GM12801 (cell line): ENCODE data around the gene SP140.

Experiments used
- TF ChIP-seq, protein P1 (sequence below): IDR thresholded peaks from one replicate; pipeline ENCODE4 v1.5.1; 2011; ENCODE audit warnings: control low read depth; ENCODE audit not compliant: insufficient read length; ENCODE audit errors: extremely low read depth

Gene SP140

DNA sequence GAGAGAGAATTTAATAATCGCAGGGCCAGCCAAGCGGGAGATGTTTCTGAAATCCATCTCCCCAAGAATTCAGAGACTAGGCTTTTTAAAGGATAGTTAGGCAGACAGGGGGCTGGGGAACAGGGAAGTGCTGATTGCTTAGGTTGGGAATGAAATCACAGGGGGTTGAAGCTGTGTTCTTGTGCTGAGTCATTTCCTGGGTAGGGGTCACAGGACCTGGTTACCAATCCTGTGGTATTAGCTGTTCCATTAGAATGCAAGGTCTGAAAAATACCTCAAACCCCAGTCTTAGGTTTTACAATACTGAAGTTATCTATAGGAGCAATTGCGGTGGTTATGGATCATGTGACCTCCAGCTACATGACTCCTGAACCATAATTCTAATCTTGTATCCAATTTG, 4.6 kb downstream of the SP140 start:
- TF ChIP-seq, protein P1, sequence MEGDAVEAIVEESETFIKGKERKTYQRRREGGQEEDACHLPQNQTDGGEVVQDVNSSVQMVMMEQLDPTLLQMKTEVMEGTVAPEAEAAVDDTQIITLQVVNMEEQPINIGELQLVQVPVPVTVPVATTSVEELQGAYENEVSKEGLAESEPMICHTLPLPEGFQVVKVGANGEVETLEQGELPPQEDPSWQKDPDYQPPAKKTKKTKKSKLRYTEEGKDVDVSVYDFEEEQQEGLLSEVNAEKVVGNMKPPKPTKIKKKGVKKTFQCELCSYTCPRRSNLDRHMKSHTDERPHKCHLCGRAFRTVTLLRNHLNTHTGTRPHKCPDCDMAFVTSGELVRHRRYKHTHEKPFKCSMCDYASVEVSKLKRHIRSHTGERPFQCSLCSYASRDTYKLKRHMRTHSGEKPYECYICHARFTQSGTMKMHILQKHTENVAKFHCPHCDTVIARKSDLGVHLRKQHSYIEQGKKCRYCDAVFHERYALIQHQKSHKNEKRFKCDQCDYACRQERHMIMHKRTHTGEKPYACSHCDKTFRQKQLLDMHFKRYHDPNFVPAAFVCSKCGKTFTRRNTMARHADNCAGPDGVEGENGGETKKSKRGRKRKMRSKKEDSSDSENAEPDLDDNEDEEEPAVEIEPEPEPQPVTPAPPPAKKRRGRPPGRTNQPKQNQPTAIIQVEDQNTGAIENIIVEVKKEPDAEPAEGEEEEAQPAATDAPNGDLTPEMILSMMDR = no peak

DNA sequence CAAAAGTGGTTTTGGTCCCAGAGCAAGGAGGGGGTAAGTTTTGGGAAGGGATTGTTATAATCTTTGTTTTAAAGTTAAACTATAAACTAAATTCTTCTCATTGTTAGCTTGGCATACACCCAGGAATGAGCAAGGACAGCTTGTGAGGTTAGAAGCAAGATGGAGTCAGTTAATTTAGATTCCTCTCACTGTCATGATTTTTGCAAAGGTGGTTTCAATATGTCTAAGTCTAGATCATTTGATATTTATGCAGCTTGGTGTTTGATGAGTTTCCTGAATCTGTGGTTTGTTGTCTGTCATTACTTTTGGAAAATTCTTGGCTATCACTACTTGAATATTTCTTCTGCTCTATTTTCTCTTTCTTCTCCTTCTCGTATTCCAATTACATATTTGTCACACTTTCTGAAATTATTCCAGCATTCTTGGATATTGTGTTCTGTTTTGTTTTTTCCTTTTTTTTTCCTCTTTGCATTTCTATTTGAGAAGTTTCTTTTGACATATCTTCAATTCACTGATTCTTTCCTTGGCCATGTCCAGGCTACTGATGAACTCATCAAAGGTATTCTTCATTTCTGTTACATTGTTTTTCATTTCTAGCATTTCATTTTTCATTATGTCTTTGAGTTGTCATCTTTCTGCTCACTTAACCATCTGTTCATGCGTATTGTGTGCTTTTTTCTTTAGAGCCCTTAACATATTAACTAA, 5.1 kb downstream of the SP140 start:
- TF ChIP-seq, protein P1 = no peak

DNA sequence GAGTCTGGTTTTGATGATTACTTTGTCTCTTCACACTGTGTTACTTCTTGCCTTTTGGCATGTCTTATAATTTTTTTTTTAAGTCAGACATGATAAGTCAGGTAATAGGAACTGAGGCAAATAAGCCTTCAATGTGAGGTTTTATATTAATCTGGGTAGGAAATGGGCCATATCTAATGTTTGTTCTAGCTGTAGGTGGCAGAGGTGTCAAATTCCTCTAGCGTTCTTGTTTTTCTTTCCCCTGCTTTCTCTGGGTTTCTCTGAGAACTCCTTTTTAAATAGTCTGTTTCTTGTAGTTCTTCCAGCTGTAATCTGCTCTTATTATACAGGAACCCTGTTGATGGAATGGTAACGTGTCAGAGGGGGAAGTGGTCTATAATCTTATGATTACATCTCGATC, 5.7 kb downstream of the SP140 start:
- TF ChIP-seq, protein P1 = no peak

DNA sequence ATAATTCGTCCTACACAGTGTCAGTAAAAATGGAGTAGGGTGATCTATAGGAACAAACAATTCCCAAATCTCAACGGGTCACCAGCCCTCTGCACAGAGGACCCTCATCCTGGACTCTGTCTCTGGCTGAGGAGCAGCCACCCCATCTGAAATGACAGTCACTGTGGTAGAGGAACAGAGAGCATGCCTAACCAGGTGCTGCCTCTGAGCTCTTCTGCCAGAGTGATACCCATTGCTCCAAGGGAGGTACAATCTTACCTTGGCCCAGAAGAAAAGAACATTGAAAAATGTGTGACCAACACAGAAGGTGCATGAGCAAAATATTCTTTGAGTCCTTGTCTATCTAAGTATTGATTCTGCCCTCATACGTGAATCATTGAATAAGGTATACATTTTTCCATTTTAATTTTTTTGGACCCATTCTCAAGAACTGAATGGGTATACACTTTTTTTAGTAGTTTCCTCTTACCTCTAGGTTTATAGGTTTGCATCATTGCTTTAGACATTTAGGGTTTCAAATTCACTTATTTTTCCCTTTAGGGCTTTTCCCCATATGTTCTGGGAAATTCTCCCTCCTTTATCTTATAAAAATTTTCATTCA, 8.7 kb downstream of the SP140 start:
- TF ChIP-seq, protein P1 = no peak

DNA sequence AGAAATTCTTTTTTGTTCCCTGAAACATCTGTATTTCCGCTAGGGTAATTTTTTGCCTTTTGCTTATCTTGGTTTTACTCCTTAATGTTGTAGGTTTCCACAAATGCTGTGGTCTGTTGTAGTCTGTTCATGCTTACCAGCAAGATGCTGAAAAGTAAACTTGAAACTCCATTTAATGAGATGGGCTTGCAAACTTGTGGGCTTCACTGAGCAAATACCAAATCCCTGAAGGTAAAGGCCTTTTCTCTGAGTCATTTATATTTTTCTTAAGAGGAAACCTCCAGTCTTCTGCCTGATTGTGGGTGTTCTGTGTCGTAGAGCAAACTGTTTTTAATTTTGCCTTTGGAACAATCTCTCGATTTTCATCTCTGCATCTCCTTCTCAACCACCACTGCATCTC, 9.3 kb downstream of the SP140 start:
- TF ChIP-seq, protein P1 = no peak

DNA sequence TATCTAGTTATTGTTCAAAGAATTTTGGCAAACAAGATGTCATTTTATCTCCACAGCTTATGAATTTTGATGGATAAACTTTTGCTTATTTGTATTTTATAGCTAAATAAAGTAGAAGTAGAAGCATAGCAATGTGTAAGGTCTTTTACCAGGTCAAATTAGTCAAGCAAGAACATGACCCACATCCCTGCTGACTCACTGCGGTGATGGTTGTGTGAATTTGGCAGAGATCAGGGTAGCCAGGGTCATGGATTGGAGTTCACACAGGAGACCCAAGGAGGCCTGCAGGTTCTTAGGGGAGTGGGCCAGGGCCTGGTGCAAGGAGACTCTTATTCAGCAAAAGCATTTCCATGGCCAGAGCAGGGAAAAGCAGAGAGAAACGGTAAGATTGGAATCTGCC, 18.7 kb downstream of the SP140 start:
- TF ChIP-seq, protein P1 = no peak

DNA sequence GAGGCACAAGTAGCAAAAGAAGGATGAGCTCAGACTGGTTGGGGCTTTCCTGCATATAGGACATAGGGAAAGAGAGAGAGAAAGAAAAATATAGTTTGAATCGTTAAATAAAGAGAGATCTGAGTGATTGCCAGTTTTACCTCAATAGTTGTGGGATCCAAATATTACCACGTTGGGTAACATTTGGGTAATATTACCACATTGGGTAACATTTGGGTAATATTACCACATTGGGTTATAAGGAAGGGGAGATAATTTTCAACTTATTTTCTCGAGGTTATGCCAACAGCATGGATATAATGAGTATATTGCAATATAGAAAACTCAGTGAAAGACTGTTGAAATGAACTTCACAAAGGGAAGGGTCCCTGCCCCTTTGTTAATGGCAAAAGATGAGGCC, 20.7 kb downstream of the SP140 start:
- TF ChIP-seq, protein P1 = no peak
